B cell (primary cell): ENCODE measurements around the gene TMOD4. TPM values are rescaled to one million over a fixed set of nuclear protein-coding genes. Genes with fewer than 3 reads are reported as not detected.

Experiments
- ATAC-seq: fragments of 200-7000 bp; cut with Tn5 transposase; one replicate; pipeline ENCODE4 v1.10.0; 2021; ENCODE audit warnings: low read depth, mild to moderate bottlenecking, moderate number of reproducible peaks, moderate library complexity
- CTCF ChIA-PET: fragments of 350-600 bp; sonication (Branson Sonifier 250); formaldehyde crosslinking; loops from one replicate; lab custom pipeline; 2021; ENCODE audit warnings: antibody characterized with exemption, inconsistent platforms; lab: Charles Lee
- POLR2A ChIA-PET: fragments of 350-600 bp; sonication (Branson Sonifier 250); formaldehyde crosslinking; loops from one replicate; lab custom pipeline; 2021; ENCODE audit warnings: antibody characterized with exemption; lab: Charles Lee
- DNase-seq: peaks from one replicate; pipeline ENCODE4 v3.0.0; 2013
- H2AFZ ChIP-seq: 2 replicates; pipeline ENCODE4 v1.6.1; 2012; ENCODE audit warnings: mild to moderate bottlenecking, low read depth, low read length; ENCODE audit not compliant: insufficient read depth, poor library complexity, severe bottlenecking
- H3K27ac ChIP-seq, 2 donors: 1 replicate in 1 of 2; 2 replicates in 1 of 2; pipeline ENCODE4 v1.5.1; 2012 to 2013; ENCODE audit warnings: low read length in 2 of 2, mild to moderate bottlenecking in 2 of 2, moderate library complexity in 1 of 2
- H3K27me3 ChIP-seq, 4 experiments: fragments of 200-600 bp in 1 of 4; sonication (generic) in 1 of 4; replicated peaks in 1 of 4; 1 replicate in 2 of 4; 2 replicates in 2 of 4; pipeline versions ENCODE4 v1.6.1 to v1.7.0; 2013 to 2016; ENCODE audit warnings: low read length in 3 of 4, mild to moderate bottlenecking in 2 of 4, mixed read lengths in 1 of 4, moderate library complexity in 1 of 4; ENCODE audit not compliant: insufficient read depth in 4 of 4, control insufficient read depth in 3 of 4; ENCODE audit errors: control extremely low read depth in 1 of 4
- H3K36me3 ChIP-seq, 2 experiments: replicated peaks in 1 of 2; 1 replicate in 1 of 2; 2 replicates in 1 of 2; pipeline versions ENCODE4 v1.6.1 to v1.7.1; 2013; ENCODE audit warnings: low read length in 1 of 2; ENCODE audit not compliant: insufficient read depth in 2 of 2, control insufficient read depth in 1 of 2; ENCODE audit errors: control extremely low read depth in 1 of 2, extremely low read depth in 1 of 2
- H3K4me1 ChIP-seq, 2 donors: fragments of 200-600 bp in 1 of 2; sonication (generic) in 1 of 2; 1 replicate in 1 of 2; 2 replicates in 1 of 2; pipeline versions ENCODE4 v1.5.1 to v1.6.1; 2013 to 2017; ENCODE audit warnings: low read length in 2 of 2; ENCODE audit not compliant: control insufficient read depth in 2 of 2, insufficient read depth in 2 of 2
- H3K4me2 ChIP-seq: replicated peaks from 2 replicates; pipeline ENCODE3; 2012; ENCODE audit warnings: mild to moderate bottlenecking, low read depth, low read length; ENCODE audit not compliant: poor library complexity, severe bottlenecking
- H3K4me3 ChIP-seq, 5 experiments: fragments of 200-600 bp in 1 of 5; sonication (generic) in 1 of 5; 1 replicate in 3 of 5; 2 replicates in 2 of 5; pipeline versions ENCODE4 v1.5.1 to v1.7.0; 2011 to 2016; ENCODE audit warnings: low read length in 4 of 5, mild to moderate bottlenecking in 4 of 5, low read depth in 2 of 5, control low read depth in 1 of 5, moderate library complexity in 1 of 5; ENCODE audit not compliant: insufficient read depth in 1 of 5; ENCODE audit errors: control extremely low read depth in 1 of 5, extremely low read depth in 1 of 5
- H3K79me2 ChIP-seq: fragments of 200-600 bp; sonication (generic); one replicate; pipeline ENCODE4 v1.6.0; 2016; ENCODE audit warnings: low read length; ENCODE audit not compliant: control insufficient read depth, insufficient read depth
- H3K9ac ChIP-seq: fragments of 200-600 bp; sonication (generic); 2 replicates; pipeline ENCODE4 v1.6.1; 2017; ENCODE audit warnings: mild to moderate bottlenecking, low read length, moderate library complexity
- H3K9me3 ChIP-seq, 3 donors: one replicate each; pipeline versions ENCODE4 v1.6.1 to v1.7.1; 2013; ENCODE audit warnings: low read length in 2 of 3; ENCODE audit not compliant: control insufficient read depth in 2 of 3, insufficient read depth in 1 of 3; ENCODE audit errors: control extremely low read depth in 1 of 3
- H4K20me1 ChIP-seq: 2 replicates; pipeline ENCODE4 v1.6.0; 2012; ENCODE audit warnings: mild to moderate bottlenecking, low read length; ENCODE audit not compliant: insufficient read depth, control insufficient read depth, poor library complexity, severe bottlenecking
- H3K27ac Mint-ChIP-seq: one replicate; pipeline ENCODE4 v1.8.0; 2021; ENCODE audit warnings: mixed read lengths
- H3K27me3 Mint-ChIP-seq: one replicate; pipeline ENCODE4 v1.8.0; 2021; ENCODE audit warnings: mixed read lengths
- H3K4me1 Mint-ChIP-seq: one replicate; pipeline ENCODE4 v1.8.0; 2021; ENCODE audit warnings: mixed read lengths
- H3K4me3 Mint-ChIP-seq: one replicate; pipeline ENCODE4 v1.8.0; 2021; ENCODE audit warnings: mixed read lengths
- H3K9me3 Mint-ChIP-seq: one replicate; pipeline ENCODE4 v1.8.0; 2022; ENCODE audit warnings: mixed read lengths; ENCODE audit not compliant: insufficient read depth
- CTCF ChIP-seq: fragments of 200-600 bp; IDR thresholded peaks from one replicate; pipeline ENCODE4 v1.8.0; 2022; ENCODE audit warnings: antibody characterized with exemption, mild to moderate bottlenecking
- EZH2 ChIP-seq: IDR thresholded peaks from 2 replicates; pipeline ENCODE4 v1.6.1; 2012; ENCODE audit warnings: borderline replicate concordance, low read depth, mild to moderate bottlenecking, moderate library complexity, low read length; ENCODE audit not compliant: insufficient read depth, poor library complexity, severe bottlenecking
- WGBS: methylation state at CpG from one replicate; pipeline ENCODE4 v1.1.5; 2013; ENCODE audit warnings: missing lambda C conversion rate; ENCODE audit not compliant: insufficient coverage; 5-methylcytosine and 5-hydroxymethylcytosine counted together
- intact Hi-C: fragments of 100-400 bp; cut with micrococcal nuclease; formaldehyde crosslinking; loops from one replicate; pipeline ENCODE4 v1.10.0; 2022
- polyA plus RNA-seq: library from polyadenylated mRNA; depleted of rRNA; stranded (reverse); fragments of >200 nt; gene quantifications from 2 replicates; pipeline ENCODE4 v1.2.3, GENCODE V29; 2012
- total RNA-seq, 2 donors: library from RNA; stranded (reverse); fragments of 120-200 nt in 1 of 2; gene quantifications; 1 replicate in 1 of 2; 2 replicates in 1 of 2; pipeline versions ENCODE4 v1.2.3 to v1.2.4, GENCODE V29; 2013 to 2022

Gene TMOD4
- total and polyA plus RNA-seq, 2 donors (not counting 1 experiment from before 2014, with no cell fraction given): 1.7 to 3.5 TPM

- POLR2A ChIA-PET: no interaction called here
- DNase-seq (no peak), ATAC-seq (no peak)
- Histone ChIP-seq H3K27ac (no peak overlapping the region), H3K4me1 (peaks cover 15 to 16% of the 10 kb centered on the region in 2 donors), H4K20me1 (no peaks in the 10 kb centered on the region), H3K9ac (no peak overlapping the region), H3K27me3 (peaks cover 0 to 20% (median 8%) of the 10 kb centered on the region in 4 experiments), H3K36me3 (no peaks in the 10 kb centered on the region), H2AFZ (peak overlapping the region; percentile 99), H3K4me3 (no peak overlapping the region), H3K79me2 (no peaks in the 10 kb centered on the region), H3K9me3 (peaks cover 0 to 8% (median 0%) of the 10 kb centered on the region in 3 donors), H3K4me2 (no peak overlapping the region)
- no peaks in the 10 kb centered on the region for H3K9me3 Mint-ChIP-seq
- no peak overlapping the region for H3K27ac Mint-ChIP-seq
- no CpG with 5 or more reads among the region's 2 CpGs for WGBS
- H3K27me3 Mint-ChIP-seq: peaks cover 9% of the 10 kb centered on the region
- H3K4me1 Mint-ChIP-seq: peaks cover 20% of the 10 kb centered on the region
- no peak for TF ChIP-seq CTCF
- TF ChIP-seq EZH2: no peak
- H3K4me3 Mint-ChIP-seq: peak overlapping the region; percentile 94
- CTCF ChIA-PET: interaction anchor here (1.9 to 2.2 kb wide), 2 partner anchors 9 to 48 kb away, joined by 12 read pairs; partner anchors contain the start of gene TNFAIP8L2
- intact Hi-C loops: loop anchor here (2.0 kb wide), 1 partner anchor 77 kb away; the partner anchor contains the start of gene GABPB2
Observed at GRCh38 chr1:151147665-151148064, 28.1 kb downstream of the TMOD4 start.

- 0% methylated on average over 1 of the region's 7 CpGs for WGBS
- H2AFZ ChIP-seq: peak overlapping the region; percentile 99
- Mint-ChIP-seq H3K27me3 (peaks cover 9% of the 10 kb centered on the region), H3K4me3 (peak overlapping the region; percentile 94), H3K27ac (no peak overlapping the region), H3K9me3 (no peaks in the 10 kb centered on the region), H3K4me1 (peaks cover 23% of the 10 kb centered on the region)
- ChIA-PET CTCF (interaction anchor here (1.2 to 2.2 kb wide), 3 partner anchors 10 to 76 kb away, joined by 3 to 12 read pairs (median 12); partner anchors contain the start of genes GABPB2 and TNFAIP8L2), POLR2A (no interaction called here)
- H4K20me1 ChIP-seq: no peaks in the 10 kb centered on the region
- peak overlapping the region; percentile 59 to 86 (median 84) for H3K4me3 ChIP-seq
- peak overlapping the region; percentile 98 for H3K4me2 ChIP-seq
- ATAC-seq (no peak), DNase-seq (no peak)
- intact Hi-C loops: loop anchor here (2.0 kb wide), 1 partner anchor 76 kb away; the partner anchor contains the start of gene GABPB2
- H3K27ac ChIP-seq: no peak overlapping the region
- peaks cover 0 to 8% (median 0%) of the 10 kb centered on the region in 3 donors for H3K9me3 ChIP-seq
- peak overlapping the region; percentile 85 for H3K9ac ChIP-seq
- TF ChIP-seq CTCF (no peak), EZH2 (no peak)
- H3K4me1 ChIP-seq: peaks cover 15 to 19% of the 10 kb centered on the region in 2 donors
- peaks cover 0 to 20% (median 8%) of the 10 kb centered on the region in 4 experiments for H3K27me3 ChIP-seq
- no peaks in the 10 kb centered on the region for H3K79me2 ChIP-seq
- no peaks in the 10 kb centered on the region for H3K36me3 ChIP-seq
Observed at GRCh38 chr1:151147132-151147503, 28.7 kb downstream of the TMOD4 start.
